ENCODE data around the gene STXBP5.

DNA sequence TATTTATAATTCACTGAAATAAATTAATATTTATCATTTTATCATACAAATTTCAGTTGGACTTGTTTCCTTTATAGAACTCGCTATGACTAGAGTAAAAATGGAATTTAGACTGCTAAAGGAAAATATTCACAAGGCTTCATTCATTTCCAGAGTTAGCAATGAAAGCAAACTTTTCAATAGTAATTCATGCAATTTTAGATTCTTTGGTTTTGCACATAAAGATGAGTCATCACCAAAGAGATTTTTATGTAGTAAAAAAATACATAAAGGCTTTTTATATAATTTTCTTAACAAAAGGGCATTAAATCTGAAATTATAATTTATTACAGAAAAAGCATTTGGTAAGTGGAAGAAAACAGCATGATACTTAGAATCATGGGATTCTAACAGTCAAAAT, 37.2 kb upstream of the STXBP5 start:
- TF ChIP-seq, protein P1, sequence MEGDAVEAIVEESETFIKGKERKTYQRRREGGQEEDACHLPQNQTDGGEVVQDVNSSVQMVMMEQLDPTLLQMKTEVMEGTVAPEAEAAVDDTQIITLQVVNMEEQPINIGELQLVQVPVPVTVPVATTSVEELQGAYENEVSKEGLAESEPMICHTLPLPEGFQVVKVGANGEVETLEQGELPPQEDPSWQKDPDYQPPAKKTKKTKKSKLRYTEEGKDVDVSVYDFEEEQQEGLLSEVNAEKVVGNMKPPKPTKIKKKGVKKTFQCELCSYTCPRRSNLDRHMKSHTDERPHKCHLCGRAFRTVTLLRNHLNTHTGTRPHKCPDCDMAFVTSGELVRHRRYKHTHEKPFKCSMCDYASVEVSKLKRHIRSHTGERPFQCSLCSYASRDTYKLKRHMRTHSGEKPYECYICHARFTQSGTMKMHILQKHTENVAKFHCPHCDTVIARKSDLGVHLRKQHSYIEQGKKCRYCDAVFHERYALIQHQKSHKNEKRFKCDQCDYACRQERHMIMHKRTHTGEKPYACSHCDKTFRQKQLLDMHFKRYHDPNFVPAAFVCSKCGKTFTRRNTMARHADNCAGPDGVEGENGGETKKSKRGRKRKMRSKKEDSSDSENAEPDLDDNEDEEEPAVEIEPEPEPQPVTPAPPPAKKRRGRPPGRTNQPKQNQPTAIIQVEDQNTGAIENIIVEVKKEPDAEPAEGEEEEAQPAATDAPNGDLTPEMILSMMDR (IDR thresholded peaks at IDR 0.05) = no peak
- no peak for TF ChIP-seq RAD21 (IDR thresholded peaks at IDR 0.05; ENCODE audit: low read length)
- TF ChIP-seq JUND (IDR thresholded peaks at IDR 0.05) = no peak
- TF ChIP-seq EP300 (IDR thresholded peaks at IDR 0.05; ENCODE audit: borderline replicate concordance in 1 of 2, low read depth in 1 of 2, low read length in 1 of 2) = no peak
- no peak for TF ChIP-seq RCOR1 (IDR thresholded peaks at IDR 0.05; ENCODE audit: low read length)
- TF ChIP-seq GABPA (IDR thresholded peaks at IDR 0.05; ENCODE audit: low read depth) = no peak
- TF ChIP-seq YY1 (IDR thresholded peaks at IDR 0.05; ENCODE audit: low read depth) = no peak
- no peak for TF ChIP-seq POLR2AphosphoS5 (IDR thresholded peaks at IDR 0.05; ENCODE audit: low read depth, low read length)
- TF ChIP-seq, protein P2, sequence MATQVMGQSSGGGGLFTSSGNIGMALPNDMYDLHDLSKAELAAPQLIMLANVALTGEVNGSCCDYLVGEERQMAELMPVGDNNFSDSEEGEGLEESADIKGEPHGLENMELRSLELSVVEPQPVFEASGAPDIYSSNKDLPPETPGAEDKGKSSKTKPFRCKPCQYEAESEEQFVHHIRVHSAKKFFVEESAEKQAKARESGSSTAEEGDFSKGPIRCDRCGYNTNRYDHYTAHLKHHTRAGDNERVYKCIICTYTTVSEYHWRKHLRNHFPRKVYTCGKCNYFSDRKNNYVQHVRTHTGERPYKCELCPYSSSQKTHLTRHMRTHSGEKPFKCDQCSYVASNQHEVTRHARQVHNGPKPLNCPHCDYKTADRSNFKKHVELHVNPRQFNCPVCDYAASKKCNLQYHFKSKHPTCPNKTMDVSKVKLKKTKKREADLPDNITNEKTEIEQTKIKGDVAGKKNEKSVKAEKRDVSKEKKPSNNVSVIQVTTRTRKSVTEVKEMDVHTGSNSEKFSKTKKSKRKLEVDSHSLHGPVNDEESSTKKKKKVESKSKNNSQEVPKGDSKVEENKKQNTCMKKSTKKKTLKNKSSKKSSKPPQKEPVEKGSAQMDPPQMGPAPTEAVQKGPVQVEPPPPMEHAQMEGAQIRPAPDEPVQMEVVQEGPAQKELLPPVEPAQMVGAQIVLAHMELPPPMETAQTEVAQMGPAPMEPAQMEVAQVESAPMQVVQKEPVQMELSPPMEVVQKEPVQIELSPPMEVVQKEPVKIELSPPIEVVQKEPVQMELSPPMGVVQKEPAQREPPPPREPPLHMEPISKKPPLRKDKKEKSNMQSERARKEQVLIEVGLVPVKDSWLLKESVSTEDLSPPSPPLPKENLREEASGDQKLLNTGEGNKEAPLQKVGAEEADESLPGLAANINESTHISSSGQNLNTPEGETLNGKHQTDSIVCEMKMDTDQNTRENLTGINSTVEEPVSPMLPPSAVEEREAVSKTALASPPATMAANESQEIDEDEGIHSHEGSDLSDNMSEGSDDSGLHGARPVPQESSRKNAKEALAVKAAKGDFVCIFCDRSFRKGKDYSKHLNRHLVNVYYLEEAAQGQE (IDR thresholded peaks at IDR 0.05; ENCODE audit: low read depth, low read length) = no peak

Data from SK-N-SH (cell line).